ENCODE measurements around the gene GLG1.
"Not testable (repeated sequence)": the region's sequence is repeated elsewhere in the genome, so short reads cannot be mapped to it uniquely, and the experiment has no call there.

DNA sequence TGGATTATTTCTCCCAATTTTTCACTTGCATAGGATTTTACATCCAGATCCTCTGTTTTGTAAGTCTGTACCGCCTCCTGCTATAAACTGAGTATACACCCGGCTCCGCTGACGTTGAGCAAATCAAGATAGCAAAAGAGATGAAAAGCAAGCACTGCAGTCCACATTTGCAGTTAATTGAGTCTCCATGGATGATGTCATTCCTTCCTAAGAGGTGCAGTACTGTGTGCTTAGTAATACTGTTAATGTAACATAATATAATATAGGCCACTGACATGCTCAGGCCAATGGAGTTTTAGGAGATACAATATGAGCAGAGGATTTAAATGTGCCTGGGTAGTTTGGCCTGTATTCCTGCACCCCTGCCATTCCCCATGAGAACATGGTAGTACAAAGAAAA is 72.3 kb downstream of the GLG1 start:
- TF ChIP-seq, protein P1, sequence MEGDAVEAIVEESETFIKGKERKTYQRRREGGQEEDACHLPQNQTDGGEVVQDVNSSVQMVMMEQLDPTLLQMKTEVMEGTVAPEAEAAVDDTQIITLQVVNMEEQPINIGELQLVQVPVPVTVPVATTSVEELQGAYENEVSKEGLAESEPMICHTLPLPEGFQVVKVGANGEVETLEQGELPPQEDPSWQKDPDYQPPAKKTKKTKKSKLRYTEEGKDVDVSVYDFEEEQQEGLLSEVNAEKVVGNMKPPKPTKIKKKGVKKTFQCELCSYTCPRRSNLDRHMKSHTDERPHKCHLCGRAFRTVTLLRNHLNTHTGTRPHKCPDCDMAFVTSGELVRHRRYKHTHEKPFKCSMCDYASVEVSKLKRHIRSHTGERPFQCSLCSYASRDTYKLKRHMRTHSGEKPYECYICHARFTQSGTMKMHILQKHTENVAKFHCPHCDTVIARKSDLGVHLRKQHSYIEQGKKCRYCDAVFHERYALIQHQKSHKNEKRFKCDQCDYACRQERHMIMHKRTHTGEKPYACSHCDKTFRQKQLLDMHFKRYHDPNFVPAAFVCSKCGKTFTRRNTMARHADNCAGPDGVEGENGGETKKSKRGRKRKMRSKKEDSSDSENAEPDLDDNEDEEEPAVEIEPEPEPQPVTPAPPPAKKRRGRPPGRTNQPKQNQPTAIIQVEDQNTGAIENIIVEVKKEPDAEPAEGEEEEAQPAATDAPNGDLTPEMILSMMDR (IDR thresholded peaks at IDR 0.05; ENCODE audit: poor library complexity): not testable (repeated sequence)
- not testable (repeated sequence) for TF ChIP-seq EZH2phosphoT487 (IDR thresholded peaks at IDR 0.05; ENCODE audit: low read depth, severe bottlenecking, unreplicated experiment)
